Neuron (in vitro differentiated cells): Measurements from ENCODE around the gene USP32.
"Not testable (repeated sequence)": the region's sequence is repeated elsewhere in the genome, so short reads cannot be mapped to it uniquely, and the experiment has no call there.

Source experiments
- H2AFZ ChIP-seq: one replicate; pipeline ENCODE4 v1.6.1; 2013; ENCODE audit warnings: low read depth, mild to moderate bottlenecking, inconsistent platforms, low read length, moderate library complexity
- H3K27me3 ChIP-seq: one replicate; pipeline ENCODE4 v1.6.1; 2013; ENCODE audit warnings: low read length; ENCODE audit not compliant: insufficient read depth
- H3K36me3 ChIP-seq: one replicate; pipeline ENCODE4 v1.6.1; 2013; ENCODE audit warnings: low read length; ENCODE audit not compliant: insufficient read depth
- H3K4me1 ChIP-seq: one replicate; pipeline ENCODE4 v1.6.1; 2013; ENCODE audit warnings: low read length; ENCODE audit not compliant: insufficient read depth
- H3K4me3 ChIP-seq: 2 replicates; pipeline ENCODE4 v1.5.1; 2013; ENCODE audit warnings: mild to moderate bottlenecking, low read length, moderate library complexity
- H3K9me3 ChIP-seq: one replicate; pipeline ENCODE4 v1.6.1; 2013; ENCODE audit warnings: low read length

USP32 gene

DNA sequence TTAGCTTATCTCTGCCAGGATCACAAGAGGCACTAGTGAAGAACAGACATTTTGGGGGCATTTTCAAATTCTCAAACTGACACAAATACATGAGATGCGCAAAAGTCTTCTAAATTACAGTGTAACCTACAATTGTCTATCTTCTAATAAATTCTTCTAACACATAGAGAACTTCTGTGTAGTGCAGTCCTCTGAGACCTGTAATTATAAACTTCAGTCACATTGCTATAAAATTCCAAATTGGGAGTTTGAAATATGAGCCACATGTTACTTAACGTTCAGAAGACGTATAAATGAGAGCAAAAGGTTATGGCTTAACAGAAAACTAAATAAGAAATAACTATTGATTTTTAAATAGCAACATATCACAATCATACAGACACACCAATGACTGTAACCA lies 12.5 kb downstream of the USP32 start:
- H2AFZ ChIP-seq, H3K9me3 ChIP-seq, H3K36me3 ChIP-seq, H3K4me1 ChIP-seq, H3K27me3 ChIP-seq, H3K4me3 ChIP-seq: not testable (repeated sequence)

DNA sequence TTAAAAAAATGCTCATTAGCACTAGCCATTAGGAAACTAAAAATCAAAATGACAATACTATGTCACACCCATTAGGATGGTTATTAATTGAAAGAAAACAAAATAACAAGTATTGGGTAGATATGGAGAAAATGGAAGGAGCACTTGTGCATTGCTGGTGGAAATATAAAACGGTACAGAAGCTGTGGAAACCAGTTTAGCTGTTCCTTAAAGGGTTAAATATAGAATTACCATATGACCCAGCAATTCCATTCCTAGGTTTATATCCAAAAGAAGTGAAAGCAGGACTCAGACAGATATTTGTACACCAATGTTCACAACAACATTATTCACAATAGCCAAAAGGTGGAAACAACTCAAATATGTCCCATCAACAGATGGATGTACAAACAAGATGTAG lies 13.7 kb downstream of the USP32 start:
- not testable (repeated sequence) for H3K9me3 ChIP-seq, H3K27me3 ChIP-seq, H3K4me1 ChIP-seq, H3K36me3 ChIP-seq, H2AFZ ChIP-seq, H3K4me3 ChIP-seq

DNA sequence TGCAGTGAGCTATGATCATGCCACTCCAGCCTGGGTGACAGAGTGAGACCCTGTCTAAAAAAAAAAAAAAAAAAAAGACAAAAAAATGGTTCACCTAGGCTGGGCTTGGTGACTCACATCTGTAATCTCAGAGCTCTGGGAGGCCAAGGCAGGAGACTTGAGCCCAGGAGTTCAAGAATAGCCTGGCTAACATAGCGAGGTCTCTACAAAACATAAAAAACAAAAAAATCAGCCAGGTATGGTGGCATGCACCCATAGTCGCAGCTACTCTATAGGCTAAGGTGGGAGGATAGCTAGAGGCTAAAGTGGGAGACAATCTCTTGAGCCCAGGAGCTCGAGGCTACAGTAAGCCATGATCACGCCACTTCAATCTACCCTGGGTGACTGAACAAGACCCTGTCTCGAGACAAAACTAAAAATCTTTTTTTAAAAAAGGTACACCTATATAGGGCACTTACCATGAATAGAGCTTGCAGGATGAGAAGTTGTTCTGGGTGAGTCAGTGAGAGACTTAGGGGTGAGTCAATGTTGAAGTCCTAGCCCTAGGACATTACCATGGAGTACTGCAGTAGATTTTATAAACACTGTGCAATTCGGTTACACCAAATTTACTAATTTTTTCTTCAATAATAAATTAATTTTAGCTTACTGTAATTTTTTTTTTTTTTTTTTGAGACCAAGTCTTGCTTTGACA lies 19.0 kb downstream of the USP32 start:
- no peaks in the 10 kb centered on the region for H3K9me3 ChIP-seq
- H2AFZ ChIP-seq: no peak overlapping the region
- H3K27me3 ChIP-seq: no peaks in the 10 kb centered on the region
- no peak overlapping the region for H3K4me3 ChIP-seq
- no peaks in the 10 kb centered on the region for H3K36me3 ChIP-seq
- H3K4me1 ChIP-seq: no peaks in the 10 kb centered on the region

DNA sequence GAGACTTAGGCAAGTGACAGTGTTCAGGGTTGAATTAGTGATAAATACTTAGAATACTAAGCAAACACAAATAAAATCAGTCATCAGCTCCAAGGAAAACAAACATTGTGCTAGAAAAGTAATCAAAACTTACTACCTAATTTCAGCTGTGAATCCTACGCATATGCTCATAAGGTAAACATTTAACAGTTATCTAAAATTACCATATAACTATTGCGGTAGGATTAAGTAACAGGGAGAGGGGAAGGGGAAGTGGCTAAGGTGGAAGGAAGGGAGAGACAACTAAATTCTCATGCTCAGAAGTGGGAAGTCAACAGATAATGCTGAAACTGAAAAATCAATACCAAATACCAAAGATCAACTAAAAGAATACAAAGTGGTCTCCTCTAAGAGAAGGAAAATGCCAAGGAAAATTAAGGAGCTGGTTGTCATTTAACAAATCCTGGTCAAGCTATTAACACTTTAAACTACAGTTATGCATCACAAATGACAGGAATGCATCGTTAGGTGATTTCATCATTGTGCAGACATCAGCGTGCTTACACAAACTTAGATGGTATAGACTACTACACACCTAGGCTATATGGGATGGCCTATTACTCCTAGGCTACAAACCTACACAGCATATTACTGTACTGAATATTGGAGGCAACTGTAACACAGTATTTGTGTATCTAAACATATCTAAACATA lies 20.0 kb downstream of the USP32 start:
- no peak overlapping the region for H2AFZ ChIP-seq
- no peaks in the 10 kb centered on the region for H3K4me1 ChIP-seq
- no peaks in the 10 kb centered on the region for H3K27me3 ChIP-seq
- no peak overlapping the region for H3K4me3 ChIP-seq
- no peaks in the 10 kb centered on the region for H3K36me3 ChIP-seq
- peaks cover 6% of the 10 kb centered on the region for H3K9me3 ChIP-seq

DNA sequence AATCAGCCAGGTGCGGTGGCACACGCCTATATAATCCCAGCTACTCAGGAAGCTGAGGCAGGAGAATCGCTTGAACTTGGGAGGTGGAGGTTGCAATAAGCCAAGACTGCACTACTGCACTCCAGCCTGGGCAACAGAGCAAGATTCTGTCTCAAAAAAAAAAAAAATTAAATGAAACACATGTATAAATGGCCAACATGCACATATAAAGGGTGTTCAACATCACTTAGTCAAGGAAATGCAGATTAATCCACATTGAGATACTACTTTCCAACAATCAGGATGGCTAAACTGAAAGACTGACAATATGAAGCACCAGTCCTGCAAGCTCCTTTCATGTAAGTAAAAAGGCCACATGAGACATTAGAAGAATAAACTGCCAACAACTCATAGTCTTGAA lies 20.5 kb downstream of the USP32 start:
- Histone ChIP-seq H3K9me3 (peaks cover 6% of the 10 kb centered on the region), H3K36me3 (no peaks in the 10 kb centered on the region), H3K4me1 (no peaks in the 10 kb centered on the region), H3K27me3 (no peaks in the 10 kb centered on the region), H2AFZ (no peak overlapping the region), H3K4me3 (no peak overlapping the region)

DNA sequence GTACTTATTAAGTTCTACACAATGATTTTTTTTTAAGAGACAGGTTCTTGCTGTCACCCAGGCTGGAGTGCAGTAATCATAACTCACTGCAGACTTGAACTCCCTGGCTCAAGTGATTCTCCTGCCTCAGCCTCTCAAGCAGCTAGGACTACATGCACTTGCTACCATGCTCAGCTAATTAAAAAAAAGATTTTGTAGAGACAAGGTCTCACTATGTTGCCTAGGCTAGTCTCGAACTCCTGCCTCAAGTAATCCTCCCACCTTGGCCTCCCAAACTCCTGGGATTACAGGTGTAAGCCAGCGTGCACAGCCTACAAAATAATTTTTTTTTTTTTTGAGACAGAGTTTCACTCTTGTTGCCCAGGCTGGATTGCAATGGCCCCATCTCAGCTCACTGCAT lies 22.2 kb downstream of the USP32 start:
- Histone ChIP-seq H3K4me3 (no peak overlapping the region), H3K9me3 (peaks cover 6% of the 10 kb centered on the region), H3K27me3 (no peaks in the 10 kb centered on the region), H3K36me3 (no peaks in the 10 kb centered on the region), H3K4me1 (no peaks in the 10 kb centered on the region), H2AFZ (no peak overlapping the region)

DNA sequence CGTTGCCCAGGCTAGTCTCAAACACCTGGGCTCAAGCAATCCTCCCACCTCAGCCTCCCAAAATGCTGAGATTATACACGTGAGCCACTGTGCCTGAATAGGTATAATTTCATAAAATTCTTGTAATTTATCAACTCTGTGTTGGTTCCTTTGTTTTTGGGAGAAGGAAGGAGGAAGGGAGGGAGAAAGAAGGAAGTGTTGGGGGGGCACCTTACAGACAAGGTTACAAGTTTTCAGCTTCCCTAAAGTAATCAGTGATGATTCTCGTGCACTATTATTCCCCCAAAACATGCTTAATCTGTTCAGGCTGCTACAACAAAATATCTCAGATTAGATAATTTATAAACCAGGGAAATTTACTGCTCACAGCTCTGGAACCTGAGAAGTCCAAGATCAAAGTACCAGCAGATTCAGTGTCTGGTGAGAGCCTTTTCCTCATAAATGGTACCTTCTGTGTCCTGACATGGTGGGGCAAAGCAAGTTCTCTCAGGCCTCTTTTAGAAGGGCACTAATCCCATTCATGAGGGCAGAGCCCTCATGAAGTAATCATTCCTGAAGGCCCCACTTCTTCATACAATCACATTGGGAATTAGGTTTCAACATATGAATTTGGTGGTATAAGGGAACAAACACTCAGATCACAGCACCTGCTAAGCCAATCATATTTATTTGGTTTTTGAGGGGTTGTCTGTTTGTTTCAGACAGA lies 28.1 kb downstream of the USP32 start:
- Histone ChIP-seq H2AFZ (no peak overlapping the region), H3K4me1 (no peaks in the 10 kb centered on the region), H3K4me3 (no peak overlapping the region), H3K27me3 (no peaks in the 10 kb centered on the region), H3K9me3 (peaks cover 6% of the 10 kb centered on the region), H3K36me3 (no peaks in the 10 kb centered on the region)

DNA sequence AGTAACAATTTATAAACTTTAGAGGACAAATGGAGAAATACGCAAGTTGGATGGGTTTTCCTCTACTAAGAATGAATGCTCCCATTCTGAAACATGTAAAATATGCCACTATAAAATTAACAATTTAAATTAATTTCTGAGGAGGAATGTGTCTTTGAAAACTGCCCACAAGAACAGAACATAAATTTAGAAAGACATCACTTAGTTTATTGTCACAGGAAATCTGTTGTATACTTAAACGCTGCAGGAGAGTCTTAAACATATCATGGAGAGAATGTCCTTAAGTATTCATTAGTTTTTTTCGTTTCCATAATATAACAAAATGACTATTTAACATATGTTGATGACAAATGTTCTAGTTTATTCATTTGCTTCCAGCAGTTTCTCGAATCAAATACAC lies 29.6 kb downstream of the USP32 start:
- peaks cover 4% of the 10 kb centered on the region for H3K9me3 ChIP-seq
- no peak overlapping the region for H2AFZ ChIP-seq
- no peak overlapping the region for H3K4me3 ChIP-seq
- no peaks in the 10 kb centered on the region for H3K27me3 ChIP-seq
- H3K4me1 ChIP-seq: no peaks in the 10 kb centered on the region
- H3K36me3 ChIP-seq: no peaks in the 10 kb centered on the region

DNA sequence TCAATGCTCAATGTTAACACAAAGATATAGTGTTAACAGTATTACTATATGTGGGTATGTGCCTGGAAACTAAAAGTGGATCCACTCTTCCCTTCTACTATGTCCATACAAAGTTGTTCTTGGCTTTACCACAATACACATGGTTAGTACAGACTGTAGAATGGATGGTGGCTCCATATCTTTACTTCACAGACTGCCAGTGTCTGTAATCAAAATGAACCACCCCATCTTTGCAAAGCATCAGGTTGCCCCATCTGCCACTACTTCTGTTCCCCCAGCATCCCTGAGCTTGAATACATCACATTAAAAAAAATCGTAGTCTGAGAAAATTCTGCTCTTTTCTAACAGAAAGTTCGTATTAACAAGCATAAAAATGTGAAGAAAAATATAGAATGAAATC lies 30.0 kb downstream of the USP32 start:
- Histone ChIP-seq H3K27me3 (no peaks in the 10 kb centered on the region), H3K4me3 (no peak overlapping the region), H2AFZ (no peak overlapping the region), H3K9me3 (no peaks in the 10 kb centered on the region), H3K36me3 (no peaks in the 10 kb centered on the region), H3K4me1 (no peaks in the 10 kb centered on the region)

DNA sequence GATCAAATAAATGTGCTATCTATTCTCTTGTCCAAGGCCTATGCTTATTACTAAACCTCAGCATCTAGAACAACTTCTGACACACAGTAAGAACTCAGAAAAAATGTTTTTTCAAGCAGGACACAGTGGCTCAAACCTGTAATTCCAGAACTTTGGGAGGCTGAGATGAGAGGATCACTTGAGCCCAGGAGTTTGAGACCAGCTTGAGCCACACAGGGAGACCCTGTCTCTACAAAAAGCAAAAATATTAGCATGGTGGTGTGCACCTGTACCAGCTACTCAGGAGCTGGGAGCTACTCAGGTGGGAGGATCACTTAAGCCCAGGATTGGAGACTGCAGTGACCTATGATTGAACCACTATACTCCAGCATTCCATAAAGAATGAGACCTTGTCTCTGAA lies 32.5 kb downstream of the USP32 start:
- H3K9me3 ChIP-seq: no peaks in the 10 kb centered on the region
- no peaks in the 10 kb centered on the region for H3K4me1 ChIP-seq
- no peaks in the 10 kb centered on the region for H3K27me3 ChIP-seq
- H3K36me3 ChIP-seq: no peaks in the 10 kb centered on the region
- H3K4me3 ChIP-seq: no peak overlapping the region
- H2AFZ ChIP-seq: no peak overlapping the region

DNA sequence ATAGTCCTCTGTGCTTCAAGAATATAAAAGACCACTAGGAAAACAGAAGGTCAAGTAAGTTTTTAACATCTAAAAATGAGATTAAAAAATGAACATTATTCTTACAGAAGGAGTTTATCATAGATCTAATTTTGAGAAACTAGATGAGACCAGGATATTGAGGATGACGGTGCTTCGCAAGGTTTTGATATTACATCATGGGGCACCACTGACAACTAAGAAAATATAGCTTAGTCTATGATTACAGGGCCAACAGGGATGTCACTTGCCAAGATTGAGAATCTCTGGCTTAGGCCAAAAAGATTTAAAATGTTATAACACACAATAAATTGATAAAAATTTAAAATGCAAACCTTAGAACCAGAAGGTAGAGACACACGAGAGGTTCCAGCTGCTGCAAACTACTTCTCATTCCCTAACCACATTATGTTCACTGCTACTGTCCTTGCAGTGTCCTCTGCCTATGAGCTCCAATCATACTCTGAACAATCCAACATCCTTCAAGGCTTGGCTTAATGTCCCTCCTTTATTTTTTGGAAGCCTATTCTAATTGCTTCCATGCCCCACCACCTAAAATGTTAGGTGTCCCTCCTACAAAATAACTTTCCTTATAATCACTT lies 33.2 kb downstream of the USP32 start:
- no peaks in the 10 kb centered on the region for H3K9me3 ChIP-seq
- no peak overlapping the region for H3K4me3 ChIP-seq
- no peaks in the 10 kb centered on the region for H3K4me1 ChIP-seq
- H2AFZ ChIP-seq: no peak overlapping the region
- no peaks in the 10 kb centered on the region for H3K27me3 ChIP-seq
- no peaks in the 10 kb centered on the region for H3K36me3 ChIP-seq

DNA sequence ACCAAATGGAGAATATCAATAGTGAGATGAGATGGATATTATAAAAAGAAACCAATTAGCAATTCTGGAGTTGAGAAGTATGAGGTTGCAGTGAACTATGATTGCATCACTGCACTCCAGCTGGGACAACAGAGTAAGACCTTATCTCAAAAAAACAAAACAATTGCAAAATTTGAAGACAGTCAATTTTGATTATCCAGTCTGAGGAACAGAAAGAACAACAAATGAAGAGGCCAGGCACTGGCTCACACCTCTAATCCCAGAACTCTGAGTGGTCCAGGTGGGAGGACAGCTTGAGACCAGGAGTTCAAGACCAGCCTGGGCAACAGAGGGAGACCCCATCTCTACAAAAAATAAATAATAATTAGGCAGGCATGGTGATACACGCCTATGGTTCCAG lies 35.0 kb downstream of the USP32 start:
- H2AFZ ChIP-seq: no peak overlapping the region
- H3K27me3 ChIP-seq: no peaks in the 10 kb centered on the region
- H3K4me3 ChIP-seq: no peak overlapping the region
- no peaks in the 10 kb centered on the region for H3K9me3 ChIP-seq
- no peaks in the 10 kb centered on the region for H3K4me1 ChIP-seq
- no peaks in the 10 kb centered on the region for H3K36me3 ChIP-seq
